OCI-LY7 (cell line): ENCODE data around the gene TNRC6C.

Source experiments
- CTCF ChIP-seq: fragments of 200-600 bp; sonication (generic); conservative IDR thresholded peaks from 2 replicates; pipeline ENCODE4 v1.5.1; 2014; ENCODE audit warnings: mild to moderate bottlenecking, antibody characterized with exemption, low read length, moderate library complexity, mixed read lengths
- EZH2phosphoT487 ChIP-seq: fragments of 200-600 bp; sonication (generic); IDR thresholded peaks from 2 replicates; pipeline ENCODE4 v1.6.1; 2018; ENCODE audit warnings: low read depth, borderline replicate concordance, mild to moderate bottlenecking, mixed run types, antibody characterized with exemption, low read length, moderate library complexity, mixed read lengths

- TF ChIP-seq CTCF (no peak), EZH2phosphoT487 (no peak)
Measured at GRCh38 chr17:78108726-78109488, 150.4 kb downstream of the TNRC6C start.
